K562 (cell line): ENCODE data around the gene IDS. TPM values are rescaled to one million over a fixed set of nuclear protein-coding genes. Genes with fewer than 3 reads are reported as not detected.

Experiments used
- ATAC-seq: fragments of 200-7000 bp; cut with Tn5 transposase; 3 replicates; pipeline ENCODE4 v1.9.1; 2020; ENCODE audit warnings: moderate library complexity
- BruUV-seq: library from RNA; stranded (reverse); fragments of 400-500 nt; replicated peaks from 2 replicates; lab custom pipeline; 2021; lab: Mats Ljungman, UMichigan
- CTCF ChIA-PET: fragments of 300-600 bp; formaldehyde crosslinking; extraction: SDS; loops from one replicate; lab custom pipeline; 2021; ENCODE audit warnings: low intra/inter-chr PET ratio; lab: Yijun Ruan, JAX
- POLR2A ChIA-PET: fragments of 300-600, 350-650 bp; sonication (Branson Sonifier 250); formaldehyde crosslinking; extraction: SDS; loops from one replicate; lab custom pipeline; 2021; ENCODE audit warnings: antibody characterized with exemption, inconsistent platforms; lab: Yijun Ruan, JAX
- DNase-seq, 4 experiments: peaks; one replicate each; pipeline versions ENCODE4 v3.0.0 to v3.0.0-alpha.2; 2011 to 2018; ENCODE audit warnings: low spot score in 3 of 4, mixed read lengths in 3 of 4; ENCODE audit errors: extremely low read depth in 1 of 4
- FAIRE-seq: peaks from 2 replicates; lab custom pipeline; 2011; peaks lifted over from hg19 to GRCh38; lab: Jason Lieb, UNC
- H2AFZ ChIP-seq: 2 replicates; pipeline ENCODE4 v1.6.0; 2011; ENCODE audit warnings: low read depth, low read length, control low read depth, inconsistent platforms
- H3K27ac ChIP-seq: fragments of 200-600 bp; 3 replicates; pipeline ENCODE4 v1.8.0; 2011; ENCODE audit warnings: low read depth, mild to moderate bottlenecking, control low read depth, inconsistent platforms, low read length, moderate library complexity, mixed read lengths; ENCODE audit errors: extremely low read depth
- H3K27me3 ChIP-seq, 2 experiments: fragments of 300-600 bp in 1 of 2; 2 replicates in 1 of 2; 3 replicates in 1 of 2; pipeline versions ENCODE4 v1.6.0 to v1.8.0; 2011; ENCODE audit warnings: inconsistent platforms in 2 of 2, low read length in 2 of 2, mild to moderate bottlenecking in 1 of 2, mixed read lengths in 1 of 2, moderate library complexity in 1 of 2; ENCODE audit not compliant: control insufficient read depth in 2 of 2, insufficient read depth in 2 of 2
- H3K36me3 ChIP-seq: fragments of 300-600 bp; 3 replicates; pipeline ENCODE4 v1.8.0; 2011; ENCODE audit warnings: mild to moderate bottlenecking, low read length, inconsistent platforms; ENCODE audit not compliant: control insufficient read depth, insufficient read depth
- H3K4me1 ChIP-seq, 2 experiments: fragments of 200-600 bp in 1 of 2; replicated peaks in 1 of 2; 2 replicates in 1 of 2; 3 replicates in 1 of 2; pipeline versions ENCODE4 v1.5.1 to v1.8.0; 2011; ENCODE audit warnings: inconsistent platforms in 2 of 2, low read length in 2 of 2, mild to moderate bottlenecking in 1 of 2, mixed read lengths in 1 of 2, moderate library complexity in 1 of 2; ENCODE audit not compliant: control insufficient read depth in 2 of 2, insufficient read depth in 2 of 2
- H3K4me2 ChIP-seq: 2 replicates; pipeline ENCODE4 v1.6.1; 2011; ENCODE audit warnings: low read length, control low read depth, inconsistent platforms, mixed read lengths; ENCODE audit not compliant: insufficient read depth
- H3K4me3 ChIP-seq: fragments of 200-600 bp; sonication (generic), shearing (Covaris generic); 2 replicates; pipeline ENCODE4 v1.5.1; 2016; ENCODE audit warnings: control low read depth, inconsistent platforms
- H3K79me2 ChIP-seq: fragments of 200-600 bp; 3 replicates; pipeline ENCODE4 v1.8.0; 2011; ENCODE audit warnings: low read length, inconsistent platforms; ENCODE audit not compliant: control insufficient read depth, insufficient read depth
- H3K9ac ChIP-seq, 2 experiments: 2 replicates each; pipeline versions ENCODE4 v1.6.0 to v1.6.1; 2011; ENCODE audit warnings: low read depth in 2 of 2, low read length in 2 of 2, control low read depth in 1 of 2, inconsistent platforms in 1 of 2, mild to moderate bottlenecking in 1 of 2, mixed read lengths in 1 of 2; ENCODE audit not compliant: insufficient read depth in 1 of 2
- H3K9me1 ChIP-seq: one replicate; pipeline ENCODE4 v1.6.0; 2011; ENCODE audit warnings: inconsistent platforms, mild to moderate bottlenecking, low read length, moderate library complexity; ENCODE audit not compliant: control insufficient read depth, insufficient read depth
- H3K9me3 ChIP-seq: replicated peaks from 2 replicates; pipeline ENCODE4 v1.5.1; 2011; ENCODE audit warnings: low read depth, low read length, inconsistent platforms; ENCODE audit not compliant: control insufficient read depth, insufficient read depth
- H4K20me1 ChIP-seq: replicated peaks from 2 replicates; pipeline ENCODE4 v1.6.1; 2011; ENCODE audit warnings: low read length, inconsistent platforms, mixed read lengths; ENCODE audit not compliant: control insufficient read depth, insufficient read depth
- RBM14 ChIP-seq: fragments of 200-400 bp; formaldehyde crosslinking; IDR thresholded peaks from 2 replicates; pipeline ENCODE4 v1.6.1; 2018; ENCODE audit warnings: low read depth, mild to moderate bottlenecking, low read length, moderate library complexity, borderline replicate concordance; ENCODE audit not compliant: insufficient read depth
- SIX5 ChIP-seq, 2 experiments: IDR thresholded peaks; 2 replicates each; pipeline ENCODE4 v1.6.1; 2011; ENCODE audit warnings: low read length in 2 of 2, borderline replicate concordance in 1 of 2, low read depth in 1 of 2, mild to moderate bottlenecking in 1 of 2, moderate library complexity in 1 of 2; ENCODE audit not compliant: insufficient read depth in 1 of 2
- in situ Hi-C: fragments of 300-500 bp; cut with MboI; formaldehyde crosslinking; loops from 4 replicates; pipeline ENCODE4 v1.15.0; 2018; ENCODE audit warnings: inconsistent platforms, mixed read lengths
- intact Hi-C: fragments of 100-400 bp; cut with micrococcal nuclease; formaldehyde crosslinking; loops from 2 replicates; pipeline ENCODE4 v1.14.2; 2022
- polyA plus RNA-seq, 8 experiments: library from polyadenylated mRNA; depleted of rRNA in 4 of 8; stranded (reverse) in 5 of 8; unstranded in 3 of 8; fragments of >200 nt; fragmentation: Nextera tagmentation in 2 of 8; fragmentation: Illumina TruSeq in 1 of 8; extraction: Ambion mirVana in 2 of 8; extraction: Trizol in 1 of 8; gene quantifications; 2 replicates each; pipeline versions ENCODE4 v1.2.1 to v1.2.3, GENCODE V29; 2011 to 2014; ENCODE audit warnings: inconsistent platforms in 1 of 8, missing spikeins in 1 of 8
- total RNA-seq, 7 experiments: library from RNA; depleted of rRNA in 6 of 7; stranded (reverse); fragments of >200 nt in 6 of 7; fragmentation: Illumina TruSeq in 2 of 7; extraction: Trizol in 2 of 7; gene quantifications; 2 replicates each; pipeline versions ENCODE4 v1.2.1 to v1.2.3, GENCODE V29; 2011 to 2021; ENCODE audit warnings: low replicate concordance in 1 of 7
- TF ChIP-seq, protein P1 (sequence below): sonication (generic); formaldehyde crosslinking; IDR thresholded peaks from 2 replicates; pipeline ENCODE4 v1.4.0; 2020; ENCODE audit warnings: mild to moderate bottlenecking, missing genetic modification reagents

IDS gene
- total and polyA plus RNA-seq, 9 of the 15 experiments (the other 6 are each of a cell fraction or from before 2014, with no cell fraction given) = 2.0 to 18.6 (median 8.6) TPM

DNA sequence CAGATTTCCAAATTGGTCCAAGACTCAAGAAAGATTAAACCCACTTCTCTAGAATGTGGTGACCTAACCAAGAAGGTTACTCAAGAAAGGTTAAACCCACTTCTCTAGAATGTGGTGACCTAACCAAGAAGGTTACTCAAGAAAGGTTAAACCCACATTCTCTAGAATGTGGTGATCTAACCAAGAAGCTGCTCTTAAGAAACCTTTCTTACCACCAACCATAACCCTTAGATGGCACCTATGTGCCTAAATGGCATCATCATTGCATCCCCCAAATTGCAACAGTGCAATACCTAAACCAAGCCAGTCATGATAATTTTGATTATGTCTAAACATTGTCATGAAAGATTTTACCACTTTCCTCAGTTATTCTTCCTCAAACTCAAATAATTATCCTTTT lies 49.2 kb downstream of the IDS start:
- no peaks in the 10 kb centered on the region for H3K36me3 ChIP-seq
- no peaks in the 10 kb centered on the region for H3K9me1 ChIP-seq
- TF ChIP-seq RBM14 = no peak
- TF ChIP-seq SIX5 (IDR thresholded peaks at IDR 0.05; ENCODE audit: borderline replicate concordance in 1 of 2, insufficient read depth in 1 of 2, low read depth in 1 of 2, low read length in 2 of 2) = no peak
- TF ChIP-seq, protein P1, sequence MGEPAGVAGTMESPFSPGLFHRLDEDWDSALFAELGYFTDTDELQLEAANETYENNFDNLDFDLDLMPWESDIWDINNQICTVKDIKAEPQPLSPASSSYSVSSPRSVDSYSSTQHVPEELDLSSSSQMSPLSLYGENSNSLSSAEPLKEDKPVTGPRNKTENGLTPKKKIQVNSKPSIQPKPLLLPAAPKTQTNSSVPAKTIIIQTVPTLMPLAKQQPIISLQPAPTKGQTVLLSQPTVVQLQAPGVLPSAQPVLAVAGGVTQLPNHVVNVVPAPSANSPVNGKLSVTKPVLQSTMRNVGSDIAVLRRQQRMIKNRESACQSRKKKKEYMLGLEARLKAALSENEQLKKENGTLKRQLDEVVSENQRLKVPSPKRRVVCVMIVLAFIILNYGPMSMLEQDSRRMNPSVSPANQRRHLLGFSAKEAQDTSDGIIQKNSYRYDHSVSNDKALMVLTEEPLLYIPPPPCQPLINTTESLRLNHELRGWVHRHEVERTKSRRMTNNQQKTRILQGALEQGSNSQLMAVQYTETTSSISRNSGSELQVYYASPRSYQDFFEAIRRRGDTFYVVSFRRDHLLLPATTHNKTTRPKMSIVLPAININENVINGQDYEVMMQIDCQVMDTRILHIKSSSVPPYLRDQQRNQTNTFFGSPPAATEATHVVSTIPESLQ (CRISPR knock-in tag) = no peak
- H3K9ac ChIP-seq = no peak overlapping the region
- intact Hi-C loops = no loop called here
- no peak overlapping the region for H3K27ac ChIP-seq
- H3K9me3 ChIP-seq = no peaks in the 10 kb centered on the region
- H3K4me1 ChIP-seq = no peaks in the 10 kb centered on the region; a peak in 1 of 5 replicates
- H3K79me2 ChIP-seq = no peaks in the 10 kb centered on the region
- in situ Hi-C loops = no loop called here
- H2AFZ ChIP-seq = no peak overlapping the region
- ChIA-PET POLR2A (no interaction called here), CTCF (no interaction called here)
- FAIRE-seq (no peak), ATAC-seq (no peak), DNase-seq (no peak)
- no TSS peak for BruUV-seq
- H3K4me3 ChIP-seq = no peak overlapping the region
- no peak overlapping the region for H3K4me2 ChIP-seq
- H4K20me1 ChIP-seq = no peaks in the 10 kb centered on the region
- no peaks in the 10 kb centered on the region for H3K27me3 ChIP-seq
